SJSA1 (cell line): ENCODE data around the gene KIF4B. TPM values are rescaled to one million over a fixed set of nuclear protein-coding genes. Genes with fewer than 3 reads are reported as not detected.

ENCODE experiments used
- DNase-seq, 2 experiments: peaks; one replicate each; pipeline ENCODE4 v3.0.0-alpha.2; 2015 to 2020; ENCODE audit warnings: low spot score in 2 of 2, low read depth in 1 of 2
- H3K27ac ChIP-seq: fragments of 250-450 bp; sonication (Bioruptor Pico); 2 replicates; pipeline ENCODE4 v1.5.1; 2020; ENCODE audit warnings: mild to moderate bottlenecking, moderate library complexity
- H3K27me3 ChIP-seq: fragments of 250-450 bp; sonication (Bioruptor Pico); replicated peaks from 2 replicates; pipeline ENCODE4 v1.5.1; 2020; ENCODE audit warnings: mild to moderate bottlenecking, moderate library complexity
- H3K36me3 ChIP-seq: fragments of 250-450 bp; sonication (Bioruptor Pico); 2 replicates; pipeline ENCODE4 v1.5.1; 2020; ENCODE audit warnings: mild to moderate bottlenecking
- H3K4me1 ChIP-seq: fragments of 250-450 bp; sonication (Bioruptor Pico); replicated peaks from 2 replicates; pipeline ENCODE4 v1.6.1; 2021; ENCODE audit warnings: mild to moderate bottlenecking
- H3K4me3 ChIP-seq: fragments of 250-450 bp; sonication (Bioruptor Pico); 2 replicates; pipeline ENCODE4 v1.5.1; 2020; ENCODE audit warnings: mild to moderate bottlenecking
- H3K9me3 ChIP-seq: fragments of 250-450 bp; sonication (Bioruptor Pico); replicated peaks from 2 replicates; pipeline ENCODE4 v1.5.1; 2020; ENCODE audit warnings: mild to moderate bottlenecking
- total RNA-seq: library from RNA; depleted of rRNA; stranded (reverse); fragments of >200 nt; shearing (Covaris generic); gene quantifications from 2 replicates; pipeline ENCODE4 v1.2.3, GENCODE V29; 2014; rRNA removed

KIF4B gene
- total RNA-seq, 1 experiment from 2014 or later: not detected

GRCh38 chr5:155052532-155052931, 39.0 kb downstream of the KIF4B start:
- H3K4me3 ChIP-seq: no peak overlapping the region
- peaks cover 3% of the 10 kb centered on the region; the same call in 1 of the 2 replicates for H3K27me3 ChIP-seq
- no peaks in the 10 kb centered on the region for H3K9me3 ChIP-seq
- no peak for DNase-seq
- H3K27ac ChIP-seq: no peak overlapping the region
- no peaks in the 10 kb centered on the region for H3K4me1 ChIP-seq
- H3K36me3 ChIP-seq: no peaks in the 10 kb centered on the region

- Histone ChIP-seq H3K4me3 (no peak overlapping the region), H3K27ac (no peak overlapping the region), H3K27me3 (peaks cover 5% of the 10 kb centered on the region; the same call in 1 of the 2 replicates), H3K36me3 (no peaks in the 10 kb centered on the region), H3K9me3 (no peaks in the 10 kb centered on the region), H3K4me1 (no peaks in the 10 kb centered on the region)
- DNase-seq: no peak
Measured at GRCh38 chr5:155053501-155053900, 39.9 kb downstream of the KIF4B start.

- no peak for DNase-seq
- Histone ChIP-seq H3K9me3 (no peaks in the 10 kb centered on the region), H3K4me1 (no peaks in the 10 kb centered on the region), H3K27ac (no peak overlapping the region), H3K36me3 (no peaks in the 10 kb centered on the region), H3K27me3 (peaks cover 5% of the 10 kb centered on the region; the same call in 1 of the 2 replicates), H3K4me3 (no peak overlapping the region)
Measured at GRCh38 chr5:155056644-155057269, 43.2 kb downstream of the KIF4B start.

- Histone ChIP-seq H3K4me1 (no peaks in the 10 kb centered on the region), H3K27ac (no peak overlapping the region), H3K36me3 (no peaks in the 10 kb centered on the region), H3K9me3 (no peaks in the 10 kb centered on the region), H3K4me3 (no peak overlapping the region), H3K27me3 (peaks cover 5% of the 10 kb centered on the region; the same call in 1 of the 2 replicates)
- DNase-seq: no peak
Measured at GRCh38 chr5:155057626-155058025, 44.1 kb downstream of the KIF4B start.

GRCh38 chr5:155064580-155064979, 51.0 kb downstream of the KIF4B start:
- H3K36me3 ChIP-seq: no peaks in the 10 kb centered on the region
- no peak for DNase-seq
- H3K27me3 ChIP-seq: 0 out of 2 replicates have a peak, but pooled peaks cover 3% of the 10 kb centered on the region

GRCh38 chr5:155066886-155067595, 53.5 kb downstream of the KIF4B start:
- DNase-seq: no peak
- H3K4me3 ChIP-seq: no peak overlapping the region
- H3K27me3 ChIP-seq: 0 out of 2 replicates have a peak, but pooled peaks cover 3% of the 10 kb centered on the region
- no peak overlapping the region for H3K27ac ChIP-seq
- H3K9me3 ChIP-seq: no peaks in the 10 kb centered on the region
- H3K36me3 ChIP-seq: no peaks in the 10 kb centered on the region
- H3K4me1 ChIP-seq: no peaks in the 10 kb centered on the region

More at GRCh38 chr5:155064580-155064979, 51.0 kb downstream of the KIF4B start:
- Histone ChIP-seq H3K9me3 (no peaks in the 10 kb centered on the region), H3K4me1 (no peaks in the 10 kb centered on the region), H3K27ac (no peak overlapping the region), H3K4me3 (no peak overlapping the region)

Other genes starting within 250 kb of the KIF4B start
- 0.32 TPM in 1 of 2 replicates, not detected in the other for gene FAXDC2, start 163.2 kb upstream of the KIF4B start, total RNA-seq
- gene CNOT8, start 155.1 kb upstream of the KIF4B start, total RNA-seq: 87.9 and 102 TPM in 2 replicates
- gene GEMIN5, start 75.5 kb upstream of the KIF4B start, total RNA-seq: 26.7 and 33.0 TPM in 2 replicates
- 26.9 and 41.5 TPM in 2 replicates for gene MRPL22, start 72.7 kb upstream of the KIF4B start, total RNA-seq